AG04450 (cell line): ENCODE data around the gene TADA2A. TPM values are rescaled to one million over a fixed set of nuclear protein-coding genes. Genes with fewer than 3 reads are reported as not detected.

Source experiments
- CTCF ChIA-PET: fragments of 300-600, 350-600 bp; formaldehyde crosslinking; extraction: SDS; loops from one replicate; lab custom pipeline; 2022; ENCODE audit warnings: antibody characterized with exemption, inconsistent platforms; lab: Charles Lee
- POLR2A ChIA-PET: fragments of 350-600 bp; formaldehyde crosslinking; extraction: SDS; loops from one replicate; lab custom pipeline; 2021; ENCODE audit warnings: antibody characterized with exemption, inconsistent platforms; lab: Yijun Ruan, JAX
- DNase-seq: peaks from one replicate; pipeline ENCODE4 v3.0.0-alpha.2; 2011; ENCODE audit warnings: low read depth, low spot score
- H3K27ac ChIP-seq: one replicate; pipeline ENCODE4 v1.5.1; 2012; ENCODE audit warnings: low read depth, low read length, control low read depth
- H3K27me3 ChIP-seq: one replicate; pipeline ENCODE4 v1.6.0; 2012; ENCODE audit warnings: low read length; ENCODE audit not compliant: control insufficient read depth, insufficient read depth
- H3K4me3 ChIP-seq: 2 replicates; pipeline ENCODE4 v1.5.1; 2011; ENCODE audit warnings: mild to moderate bottlenecking, low read depth, low read length, control low read depth
- H3K9me3 ChIP-seq: 2 replicates; pipeline ENCODE4 v1.5.1; 2012; ENCODE audit warnings: low read length; ENCODE audit not compliant: control insufficient read depth, insufficient read depth
- CTCF ChIP-seq: IDR thresholded peaks from 2 replicates; pipeline ENCODE4 v1.5.1; 2011; ENCODE audit warnings: low read depth, low read length, control low read depth, inconsistent platforms
- polyA plus RNA-seq: library from polyadenylated mRNA; depleted of rRNA; stranded (reverse); fragments of >200 nt; gene quantifications from 2 replicates; pipeline ENCODE4 v1.2.3, GENCODE V29; 2011

The TADA2A gene
- polyA plus RNA-seq, 1 experiment, result 21.4 TPM

- no peak for TF ChIP-seq CTCF
- Histone ChIP-seq H3K27ac (no peak overlapping the region), H3K9me3 (no peaks in the 10 kb centered on the region), H3K27me3 (no peaks in the 10 kb centered on the region), H3K4me3 (no peak overlapping the region)
- ChIA-PET CTCF (interaction anchor here (1.1 to 1.2 kb wide), 2 partner anchors 9 to 50 kb away, joined by 3 to 4 read pairs; no protein-coding TSS in a partner anchor), POLR2A (no interaction called here)
- no peak for DNase-seq
These were observed 16.4 kb downstream of the TADA2A start for GRCh38 chr17:37422971-37423625.

GRCh38 chr17:37425268-37425667, 18.6 kb downstream of the TADA2A start:
- Histone ChIP-seq H3K4me3 (no peak overlapping the region), H3K9me3 (no peaks in the 10 kb centered on the region), H3K27me3 (no peaks in the 10 kb centered on the region), H3K27ac (no peak overlapping the region)
- no peak for DNase-seq
- ChIA-PET CTCF (interaction anchor here (0.6 to 1.1 kb wide), 3 partner anchors 10 to 27 kb away, joined by 3 read pairs; no protein-coding TSS in a partner anchor), POLR2A (interaction anchor here (0.7 kb wide), 1 partner anchor 127 kb away, joined by 3 read pairs; no protein-coding TSS in a partner anchor)
- no peak for TF ChIP-seq CTCF

GRCh38 chr17:37429039-37429438, 22.4 kb downstream of the TADA2A start:
- no peak overlapping the region for H3K27ac ChIP-seq
- POLR2A ChIA-PET, result no interaction called here

DNA sequence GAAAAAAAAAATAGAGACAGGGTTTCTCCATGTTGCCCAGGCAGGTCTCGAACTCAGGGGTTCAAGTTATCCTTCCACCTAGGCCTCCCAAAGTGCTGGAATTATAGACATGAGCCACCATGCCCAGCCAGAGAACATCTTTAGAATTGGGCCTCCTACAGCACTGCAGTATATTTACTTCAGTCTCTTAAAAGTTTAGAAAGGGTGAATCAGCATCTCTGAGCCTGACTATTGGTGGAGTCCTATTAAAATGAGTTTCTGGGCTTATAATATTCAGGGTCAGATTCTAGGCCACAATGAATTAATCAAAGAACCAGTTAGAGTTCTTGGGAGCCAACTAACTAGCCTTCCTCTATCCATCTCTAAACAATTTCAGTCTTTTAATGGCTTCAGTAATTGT, 22.8 kb downstream of the TADA2A start:
- Histone ChIP-seq H3K27ac (no peak overlapping the region), H3K4me3 (no peak overlapping the region), H3K27me3 (no peaks in the 10 kb centered on the region), H3K9me3 (no peaks in the 10 kb centered on the region)
- no peak for DNase-seq
- TF ChIP-seq CTCF, result no peak
- ChIA-PET POLR2A (interaction anchor here (0.8 kb wide), 1 partner anchor 11 kb away, joined by 5 read pairs; no protein-coding TSS in a partner anchor), CTCF (interaction anchor here (1.8 kb wide), 1 partner anchor 9 kb away, joined by 6 read pairs; no protein-coding TSS in a partner anchor)

More at GRCh38 chr17:37429039-37429438, 22.4 kb downstream of the TADA2A start:
- Histone ChIP-seq H3K9me3 (no peaks in the 10 kb centered on the region), H3K4me3 (no peak overlapping the region), H3K27me3 (no peaks in the 10 kb centered on the region)
- no peak for DNase-seq
- CTCF ChIA-PET, result interaction anchor here (1.8 kb wide), 1 partner anchor 9 kb away, joined by 6 read pairs; no protein-coding TSS in a partner anchor
- TF ChIP-seq CTCF, result no peak

DNA sequence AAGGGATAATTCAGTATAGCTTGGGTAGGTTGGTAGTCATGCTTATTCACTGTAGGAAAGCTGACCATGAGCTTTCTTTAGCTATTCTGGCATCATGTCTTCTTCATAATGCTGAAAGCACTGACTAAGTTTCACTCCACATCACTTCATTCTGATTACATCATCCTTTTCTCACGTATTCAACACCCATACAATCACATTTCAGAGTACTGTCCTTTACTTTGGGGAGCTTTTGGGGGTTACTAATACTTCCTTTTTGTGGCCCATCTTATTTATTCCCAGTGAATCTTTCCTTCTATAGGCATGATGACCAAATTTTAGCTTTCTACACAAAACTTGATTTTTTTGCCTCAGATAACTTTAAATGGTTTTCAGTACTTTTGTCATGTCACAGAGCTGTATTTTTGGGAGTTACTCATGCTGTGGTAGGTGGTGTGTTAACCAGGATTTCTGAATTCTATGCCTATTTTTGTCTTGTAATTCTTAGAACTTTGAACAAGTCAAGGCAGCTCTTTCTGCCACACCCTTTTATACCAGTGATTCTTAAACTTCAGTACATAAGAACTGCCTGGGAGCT, 23.5 kb downstream of the TADA2A start:
- no peaks in the 10 kb centered on the region for H3K27me3 ChIP-seq
- ChIA-PET CTCF (interaction anchor here (0.9 to 1.8 kb wide), 2 partner anchors 8 to 57 kb away, joined by 3 to 6 read pairs; no protein-coding TSS in a partner anchor), POLR2A (interaction anchor here (0.8 kb wide), 1 partner anchor 11 kb away, joined by 5 read pairs; no protein-coding TSS in a partner anchor)
- no peak overlapping the region for H3K4me3 ChIP-seq
- no peak for TF ChIP-seq CTCF
- no peaks in the 10 kb centered on the region for H3K9me3 ChIP-seq
- DNase-seq, result no peak
- no peak overlapping the region for H3K27ac ChIP-seq
